ENCODE data around the gene IRF1.

The IRF1 gene

GRCh38 chr5:132470596-132470995, 20.0 kb downstream of the IRF1 start:
- TF ChIP-seq, protein P1, sequence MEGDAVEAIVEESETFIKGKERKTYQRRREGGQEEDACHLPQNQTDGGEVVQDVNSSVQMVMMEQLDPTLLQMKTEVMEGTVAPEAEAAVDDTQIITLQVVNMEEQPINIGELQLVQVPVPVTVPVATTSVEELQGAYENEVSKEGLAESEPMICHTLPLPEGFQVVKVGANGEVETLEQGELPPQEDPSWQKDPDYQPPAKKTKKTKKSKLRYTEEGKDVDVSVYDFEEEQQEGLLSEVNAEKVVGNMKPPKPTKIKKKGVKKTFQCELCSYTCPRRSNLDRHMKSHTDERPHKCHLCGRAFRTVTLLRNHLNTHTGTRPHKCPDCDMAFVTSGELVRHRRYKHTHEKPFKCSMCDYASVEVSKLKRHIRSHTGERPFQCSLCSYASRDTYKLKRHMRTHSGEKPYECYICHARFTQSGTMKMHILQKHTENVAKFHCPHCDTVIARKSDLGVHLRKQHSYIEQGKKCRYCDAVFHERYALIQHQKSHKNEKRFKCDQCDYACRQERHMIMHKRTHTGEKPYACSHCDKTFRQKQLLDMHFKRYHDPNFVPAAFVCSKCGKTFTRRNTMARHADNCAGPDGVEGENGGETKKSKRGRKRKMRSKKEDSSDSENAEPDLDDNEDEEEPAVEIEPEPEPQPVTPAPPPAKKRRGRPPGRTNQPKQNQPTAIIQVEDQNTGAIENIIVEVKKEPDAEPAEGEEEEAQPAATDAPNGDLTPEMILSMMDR (IDR thresholded peaks at IDR 0.05; ENCODE audit: low read depth, low read length, missing control alignments): no peak
- H3K4me3 ChIP-seq (ENCODE audit: low read depth, low read length): no peak overlapping the region
- in situ Hi-C loops (cut with HindIII; ENCODE audit: low sequenced_read_pairs): no loop called here
- no peak for DNase-seq (ENCODE audit: low read depth)

DNA sequence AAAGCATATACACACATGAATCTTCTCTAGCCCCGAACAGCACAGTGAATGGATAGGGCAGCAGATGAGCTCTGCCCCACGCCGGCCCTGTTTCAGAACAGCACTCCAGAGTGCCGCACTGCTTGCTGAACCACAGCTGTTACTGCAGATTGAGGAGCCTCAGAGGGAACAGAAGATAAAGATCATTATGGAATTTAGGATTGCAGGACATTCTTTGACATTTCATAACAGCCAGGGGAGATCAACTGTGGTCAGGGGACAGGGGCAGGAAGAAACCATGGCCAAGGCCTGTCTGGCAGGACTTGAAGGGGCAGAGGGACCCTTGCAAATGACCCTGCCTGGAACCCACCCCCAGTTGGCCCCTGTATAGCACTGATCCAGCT, 20.6 kb downstream of the IRF1 start:
- TF ChIP-seq, protein P1 (IDR thresholded peaks at IDR 0.05; ENCODE audit: low read depth, low read length, missing control alignments): no peak
- DNase-seq (ENCODE audit: low read depth): no peak
- in situ Hi-C loops (cut with HindIII; ENCODE audit: low sequenced_read_pairs): no loop called here
- H3K4me3 ChIP-seq (ENCODE audit: low read depth, low read length): no peak overlapping the region

DNA sequence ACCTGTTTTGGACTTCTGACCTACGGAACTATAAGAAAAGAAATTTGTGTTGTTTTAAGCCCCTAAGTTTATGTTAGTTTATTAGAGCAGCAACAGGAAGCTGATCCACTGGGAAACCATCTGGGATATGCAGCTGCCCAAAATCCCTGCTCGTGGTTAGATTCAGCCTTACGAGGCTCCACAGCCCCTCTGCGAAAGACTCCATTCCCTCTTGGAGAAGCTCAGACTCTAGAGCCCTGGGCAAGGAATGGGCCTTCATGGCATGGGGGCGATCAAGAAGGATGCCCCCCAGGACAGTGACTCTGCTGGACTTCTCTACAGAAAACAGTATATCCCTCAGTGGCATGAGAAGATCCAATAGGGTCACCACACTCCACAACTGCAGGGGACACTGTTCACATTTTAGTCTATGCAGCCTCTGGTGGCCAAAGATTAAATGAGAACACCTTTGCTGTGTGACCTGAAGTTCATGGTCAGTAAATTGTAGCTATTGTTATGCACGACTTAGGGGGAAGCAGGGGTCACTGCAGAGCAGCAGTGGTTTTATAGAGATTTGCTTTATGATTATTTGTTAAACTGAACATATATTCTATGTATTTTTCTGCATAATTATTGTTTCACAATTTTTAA, 21.1 kb downstream of the IRF1 start:
- H3K4me3 ChIP-seq (ENCODE audit: low read depth, low read length): no peak overlapping the region
- DNase-seq (ENCODE audit: low read depth): no peak
- in situ Hi-C loops (cut with HindIII; ENCODE audit: low sequenced_read_pairs): no loop called here
- TF ChIP-seq, protein P1 (IDR thresholded peaks at IDR 0.05; ENCODE audit: low read depth, low read length, missing control alignments): no peak

DNA sequence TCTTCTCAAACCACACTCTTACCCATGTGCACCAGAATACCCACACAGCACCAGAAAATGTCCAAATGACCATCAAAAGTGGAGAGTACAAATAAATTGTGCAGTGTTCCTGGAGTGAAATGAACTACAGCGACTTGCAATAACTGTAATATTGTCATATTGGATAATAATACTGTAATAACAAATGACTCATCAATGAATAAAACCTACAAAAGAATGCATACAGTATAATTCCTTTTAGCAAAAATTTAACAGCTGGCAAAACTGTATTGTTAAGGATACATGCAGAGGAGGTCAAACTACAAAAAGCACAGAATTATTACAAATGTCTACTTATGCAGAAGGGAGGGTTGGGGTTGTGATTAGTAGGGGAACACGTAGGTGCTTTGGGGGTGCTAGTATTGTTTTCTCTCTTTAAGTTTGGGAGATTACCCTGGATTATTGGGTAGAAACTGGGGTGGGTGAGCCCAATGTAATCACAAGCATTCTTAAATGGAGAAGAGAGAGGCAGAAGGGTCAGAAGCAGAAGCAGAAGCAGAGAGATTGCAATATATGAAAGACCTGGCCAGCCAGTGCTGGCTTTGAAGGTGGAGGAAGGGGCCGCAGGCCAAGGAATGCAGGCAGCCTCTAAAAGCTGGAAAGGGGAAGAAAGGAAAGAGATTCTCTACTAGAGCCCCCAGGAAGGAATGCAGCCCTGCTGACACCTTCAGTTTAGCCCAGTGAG, 21.8 kb downstream of the IRF1 start:
- in situ Hi-C loops (cut with HindIII; ENCODE audit: low sequenced_read_pairs): no loop called here
- DNase-seq (ENCODE audit: low read depth): no peak
- TF ChIP-seq, protein P1 (IDR thresholded peaks at IDR 0.05; ENCODE audit: low read depth, low read length, missing control alignments): no peak
- no peak overlapping the region for H3K4me3 ChIP-seq (ENCODE audit: low read depth, low read length)

- no peak overlapping the region for H3K4me3 ChIP-seq (ENCODE audit: low read depth, low read length)
- TF ChIP-seq, protein P1 (IDR thresholded peaks at IDR 0.05; ENCODE audit: low read depth, low read length, missing control alignments): no peak
- in situ Hi-C loops (cut with HindIII; ENCODE audit: low sequenced_read_pairs): no loop called here
- no peak for DNase-seq (ENCODE audit: low read depth)
These were observed 23.1 kb downstream of the IRF1 start for GRCh38 chr5:132467287-132467984.

DNA sequence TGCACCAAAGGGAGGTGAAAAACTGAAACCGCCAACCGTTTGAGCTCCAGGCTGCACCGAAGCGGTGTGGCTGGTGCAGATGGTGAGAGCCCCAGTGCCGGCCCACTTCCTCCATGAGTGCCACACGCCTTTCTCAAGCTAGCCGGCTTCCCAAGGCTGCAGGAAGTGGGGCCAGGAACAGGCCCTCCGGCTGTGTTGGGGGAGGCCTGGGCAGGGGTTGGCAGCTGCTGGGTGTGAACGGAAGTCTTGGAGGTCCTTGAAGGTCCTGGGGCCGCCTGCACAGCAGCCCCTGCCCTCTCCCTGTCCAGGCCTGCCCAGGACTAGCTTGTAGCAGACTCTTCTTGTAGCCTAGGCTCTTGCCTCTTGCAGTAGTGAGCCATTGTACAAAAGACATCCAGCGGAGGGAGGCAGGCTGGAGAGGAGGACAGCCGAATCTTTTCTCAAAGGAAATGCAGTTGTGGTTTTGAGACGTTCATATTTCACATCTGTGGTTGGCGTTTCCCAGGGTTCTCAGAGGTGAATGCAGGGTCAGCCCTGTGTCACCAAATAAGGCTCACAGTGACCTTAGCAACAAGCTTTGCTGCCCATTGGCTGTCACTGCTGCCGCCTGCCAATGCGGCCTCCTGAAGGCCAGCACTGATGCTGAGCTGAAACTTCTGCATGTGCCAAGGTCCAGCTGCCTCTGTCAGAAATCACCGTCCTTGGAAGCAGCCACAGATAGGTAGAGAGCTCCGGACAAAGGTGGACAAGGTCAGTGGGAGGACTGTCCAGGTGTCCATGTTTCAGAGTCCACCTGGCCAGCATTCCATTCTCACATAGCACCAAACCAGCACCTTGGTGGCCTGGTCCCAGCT, 23.9 kb downstream of the IRF1 start:
- H3K4me3 ChIP-seq (ENCODE audit: low read depth, low read length): no peak overlapping the region
- TF ChIP-seq, protein P1 (IDR thresholded peaks at IDR 0.05; ENCODE audit: low read depth, low read length, missing control alignments): no peak
- in situ Hi-C loops (cut with HindIII; ENCODE audit: low sequenced_read_pairs): no loop called here
- peak; percentile 31 for DNase-seq (ENCODE audit: low read depth)
